Kidney epithelial cell (primary cell): Measurements from ENCODE around the gene H2BW1. TPM values are rescaled to one million over a fixed set of nuclear protein-coding genes. Genes with fewer than 3 reads are reported as not detected.
"Not testable (repeated sequence)": the region's sequence is repeated elsewhere in the genome, so short reads cannot be mapped to it uniquely, and the experiment has no call there.

Source experiments
- DNase-seq: peaks from one replicate; pipeline ENCODE4 v3.0.0-alpha.2; 2010; ENCODE audit warnings: low read depth
- H3K27me3 ChIP-seq: 2 replicates; pipeline ENCODE4 v1.6.0; 2011; ENCODE audit warnings: low read length; ENCODE audit not compliant: control insufficient read depth, insufficient read depth
- H3K36me3 ChIP-seq: 2 replicates; pipeline ENCODE4 v1.5.1; 2011; ENCODE audit warnings: low read length; ENCODE audit not compliant: control insufficient read depth, insufficient read depth
- H3K4me3 ChIP-seq: 2 replicates; pipeline ENCODE4 v1.5.1; 2011; ENCODE audit warnings: low read depth, mild to moderate bottlenecking, control low read depth, low read length
- total RNA-seq: library from RNA; depleted of rRNA; stranded (reverse); fragments of >200 nt; gene quantifications from 2 replicates; pipeline ENCODE4 v1.2.3, GENCODE V29; 2015
- TF ChIP-seq, protein P1 (sequence below): IDR thresholded peaks from 2 replicates; pipeline ENCODE4 v1.5.1; 2011; ENCODE audit warnings: mild to moderate bottlenecking, moderate library complexity, low read length, control low read depth, inconsistent platforms; ENCODE audit not compliant: insufficient read depth, poor library complexity, severe bottlenecking

H2BW1 gene
- total RNA-seq, 1 donor from 2014 or later: not detected

- Histone ChIP-seq H3K36me3 (no peaks in the 10 kb centered on the region), H3K27me3 (no peaks in the 10 kb centered on the region), H3K4me3 (no peak overlapping the region)
- TF ChIP-seq, protein P1, sequence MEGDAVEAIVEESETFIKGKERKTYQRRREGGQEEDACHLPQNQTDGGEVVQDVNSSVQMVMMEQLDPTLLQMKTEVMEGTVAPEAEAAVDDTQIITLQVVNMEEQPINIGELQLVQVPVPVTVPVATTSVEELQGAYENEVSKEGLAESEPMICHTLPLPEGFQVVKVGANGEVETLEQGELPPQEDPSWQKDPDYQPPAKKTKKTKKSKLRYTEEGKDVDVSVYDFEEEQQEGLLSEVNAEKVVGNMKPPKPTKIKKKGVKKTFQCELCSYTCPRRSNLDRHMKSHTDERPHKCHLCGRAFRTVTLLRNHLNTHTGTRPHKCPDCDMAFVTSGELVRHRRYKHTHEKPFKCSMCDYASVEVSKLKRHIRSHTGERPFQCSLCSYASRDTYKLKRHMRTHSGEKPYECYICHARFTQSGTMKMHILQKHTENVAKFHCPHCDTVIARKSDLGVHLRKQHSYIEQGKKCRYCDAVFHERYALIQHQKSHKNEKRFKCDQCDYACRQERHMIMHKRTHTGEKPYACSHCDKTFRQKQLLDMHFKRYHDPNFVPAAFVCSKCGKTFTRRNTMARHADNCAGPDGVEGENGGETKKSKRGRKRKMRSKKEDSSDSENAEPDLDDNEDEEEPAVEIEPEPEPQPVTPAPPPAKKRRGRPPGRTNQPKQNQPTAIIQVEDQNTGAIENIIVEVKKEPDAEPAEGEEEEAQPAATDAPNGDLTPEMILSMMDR: no peak
- DNase-seq: no peak
Observed at GRCh38 chrX:104018126-104018525, 4.6 kb upstream of the H2BW1 start.

- not testable (repeated sequence) for H3K36me3 ChIP-seq, H3K4me3 ChIP-seq, DNase-seq, H3K27me3 ChIP-seq
Observed at GRCh38 chrX:104015576-104015975, 2.1 kb upstream of the H2BW1 start.

GRCh38 chrX:104013158-104013557 is 350 bp downstream of the H2BW1 start:
- Histone ChIP-seq H3K4me3 (no peak overlapping the region), H3K27me3 (no peaks in the 10 kb centered on the region), H3K36me3 (no peaks in the 10 kb centered on the region)
- TF ChIP-seq, protein P1: no peak
- no peak for DNase-seq

GRCh38 chrX:104008831-104009230 is 4.7 kb downstream of the H2BW1 start:
- DNase-seq: no peak
- no peak overlapping the region for H3K4me3 ChIP-seq
- TF ChIP-seq, protein P1: no peak
- H3K27me3 ChIP-seq: no peaks in the 10 kb centered on the region
- no peaks in the 10 kb centered on the region for H3K36me3 ChIP-seq

DNA sequence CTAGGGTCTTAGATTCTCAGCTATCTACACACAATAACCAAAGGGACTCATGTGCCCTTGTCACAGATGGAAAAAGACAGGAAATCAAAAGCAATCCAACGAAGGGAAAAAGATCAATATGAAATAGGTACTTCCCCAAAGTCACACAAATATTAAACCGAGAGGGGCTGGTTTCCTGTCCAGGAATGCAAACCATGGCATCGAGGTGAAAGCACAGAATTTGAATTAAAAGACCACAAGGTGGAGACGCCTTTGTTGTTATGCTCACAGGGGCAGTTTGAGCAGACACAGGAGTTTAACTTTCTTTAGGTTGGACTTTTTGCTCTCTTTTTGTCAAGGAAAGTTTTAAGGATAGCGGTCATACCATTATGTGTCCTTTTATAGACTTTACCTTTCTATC is 14.3 kb downstream of the H2BW1 start:
- DNase-seq: no peak
- no peaks in the 10 kb centered on the region for H3K36me3 ChIP-seq
- H3K27me3 ChIP-seq: no peaks in the 10 kb centered on the region
- TF ChIP-seq, protein P1: no peak
- no peak overlapping the region for H3K4me3 ChIP-seq

GRCh38 chrX:103983508-103983907 is 30.0 kb downstream of the H2BW1 start:
- not testable (repeated sequence) for H3K27me3 ChIP-seq, H3K36me3 ChIP-seq, H3K4me3 ChIP-seq

GRCh38 chrX:103962411-103963278 is 50.9 kb downstream of the H2BW1 start, which contains the start of gene TMSB15B:
TSS of gene TMSB15B (plus strand) at chrX:103962627.
- not testable (repeated sequence) for H3K36me3 ChIP-seq, DNase-seq, H3K27me3 ChIP-seq, H3K4me3 ChIP-seq

More at GRCh38 chrX:103983508-103983907, 30.0 kb downstream of the H2BW1 start:
- not testable (repeated sequence) for DNase-seq

Other genes with a start within 250 kb of the H2BW1 start
- not detected in 2 replicates for gene PLP1, start 236.9 kb downstream of the H2BW1 start, total RNA-seq
- gene RAB9B, start 181.5 kb downstream of the H2BW1 start, total RNA-seq: 0.33 and 0.34 TPM in 2 replicates
- gene TMSB15B, start 51.1 kb downstream of the H2BW1 start, total RNA-seq: 9.2 and 16.2 TPM in 2 replicates
- gene H2BW2, start 26.2 kb upstream of the H2BW1 start, total RNA-seq: not detected in 2 replicates
- gene TMSB15C, start 62.5 kb upstream of the H2BW1 start, total RNA-seq: 8.8 and 9.1 TPM in 2 replicates
- 1.4 and 1.5 TPM in 2 replicates for gene ZCCHC18, start 98.8 kb upstream of the H2BW1 start, total RNA-seq
- gene SLC25A53, start 143.3 kb upstream of the H2BW1 start, total RNA-seq: 3.4 and 7.7 TPM in 2 replicates
- 22.8 and 25.1 TPM in 2 replicates for gene FAM199X, start 152.7 kb upstream of the H2BW1 start, total RNA-seq
- not detected in 2 replicates for gene ESX1, start 241.2 kb upstream of the H2BW1 start, total RNA-seq